Neural cell (in vitro differentiated cells): ENCODE results near the gene ITGA5. TPM values are rescaled to one million over a fixed set of nuclear protein-coding genes. Genes with fewer than 3 reads are reported as not detected.

Experiments used
- H2AFZ ChIP-seq: fragments of 200-600, 300-800 bp; sonication (generic), shearing (Covaris generic); 2 replicates; pipeline ENCODE4 v1.6.0; 2014; ENCODE audit warnings: low read depth, mild to moderate bottlenecking, antibody characterized with exemption, low read length, moderate library complexity
- H3F3A ChIP-seq: fragments of 200-600 bp; shearing (Covaris generic); 2 replicates; pipeline ENCODE4 v1.6.1; 2016; ENCODE audit warnings: mild to moderate bottlenecking, moderate library complexity, mixed read lengths, antibody characterized with exemption, low read length; ENCODE audit not compliant: insufficient read depth, poor library complexity, severe bottlenecking
- H3K27ac ChIP-seq: fragments of 200-600, 300-800 bp; sonication (generic), shearing (Covaris generic); 2 replicates; pipeline ENCODE4 v1.5.1; 2014; ENCODE audit warnings: mild to moderate bottlenecking, low read length, moderate library complexity
- H3K27me3 ChIP-seq: fragments of 300-800, 200-600 bp; sonication (generic), shearing (Covaris generic); 2 replicates; pipeline ENCODE4 v1.6.0; 2014; ENCODE audit warnings: mild to moderate bottlenecking, low read depth, low read length, moderate library complexity; ENCODE audit not compliant: insufficient read depth
- H3K36me3 ChIP-seq: fragments of 300-800, 200-600 bp; sonication (generic), shearing (Covaris generic); 2 replicates; pipeline ENCODE4 v1.5.1; 2014; ENCODE audit warnings: mild to moderate bottlenecking, antibody characterized with exemption, low read length, moderate library complexity; ENCODE audit not compliant: insufficient read depth
- H3K4me2 ChIP-seq: fragments of 300-800, 200-600 bp; sonication (generic), shearing (Covaris generic); 2 replicates; pipeline ENCODE4 v1.6.0; 2014; ENCODE audit warnings: mild to moderate bottlenecking, low read length
- H3K4me3 ChIP-seq: fragments of 300-800, 200-600 bp; sonication (generic), shearing (Covaris generic); 2 replicates; pipeline ENCODE4 v1.5.1; 2014; ENCODE audit warnings: mild to moderate bottlenecking, low read length, moderate library complexity
- H3K79me2 ChIP-seq: fragments of 200-600 bp; shearing (Covaris generic); replicated peaks from 2 replicates; pipeline ENCODE4 v1.6.0; 2014; ENCODE audit warnings: mild to moderate bottlenecking, low read length, moderate library complexity; ENCODE audit not compliant: insufficient read depth
- H3K9ac ChIP-seq: fragments of 300-800, 200-600 bp; sonication (generic), shearing (Covaris generic); 2 replicates; pipeline ENCODE4 v1.6.1; 2016; ENCODE audit warnings: mild to moderate bottlenecking, low read length, mixed read lengths
- H3K9me2 ChIP-seq: fragments of 200-600 bp; shearing (Covaris generic); 2 replicates; pipeline ENCODE4 v1.6.1; 2016; ENCODE audit warnings: mild to moderate bottlenecking, low read length, mixed read lengths; ENCODE audit not compliant: insufficient read depth
- H3K9me3 ChIP-seq: fragments of 200-600, 300-800 bp; sonication (generic), shearing (Covaris generic); 2 replicates; pipeline ENCODE4 v1.6.1; 2016; ENCODE audit warnings: mild to moderate bottlenecking, mixed run types, low read length, moderate library complexity, mixed read lengths
- H4K20me1 ChIP-seq: fragments of 200-600 bp; shearing (Covaris generic); 2 replicates; pipeline ENCODE4 v1.6.1; 2016; ENCODE audit warnings: mild to moderate bottlenecking, mixed run types; ENCODE audit not compliant: insufficient read depth
- CTCF ChIP-seq: fragments of 450-650 bp; IDR thresholded peaks from 2 replicates; pipeline ENCODE4 v1.5.1; 2014; ENCODE audit warnings: antibody characterized with exemption, mild to moderate bottlenecking, moderate library complexity; ENCODE audit not compliant: poor library complexity, severe bottlenecking
- EP300 ChIP-seq: fragments of 450-650 bp; conservative IDR thresholded peaks from 2 replicates; pipeline ENCODE4 v1.6.1; 2014; ENCODE audit warnings: antibody characterized with exemption, mild to moderate bottlenecking, moderate library complexity; ENCODE audit not compliant: poor library complexity, severe bottlenecking
- EZH2 ChIP-seq: fragments of 200-600, 300-800 bp; shearing (Covaris generic), sonication (generic); IDR thresholded peaks from 2 replicates; pipeline ENCODE4 v1.6.1; 2014; ENCODE audit warnings: antibody characterized with exemption, low read length, borderline replicate concordance, mild to moderate bottlenecking; ENCODE audit not compliant: insufficient read depth, poor library complexity, severe bottlenecking
- MXI1 ChIP-seq: fragments of 450-650 bp; conservative IDR thresholded peaks from 2 replicates; pipeline ENCODE4 v1.6.1; 2014; ENCODE audit warnings: antibody characterized with exemption, mild to moderate bottlenecking; ENCODE audit not compliant: poor library complexity, severe bottlenecking
- POLR2AphosphoS5 ChIP-seq: IDR thresholded peaks from 2 replicates; pipeline ENCODE4 v1.6.1; 2012
- RAD21 ChIP-seq: fragments of 450-650 bp; conservative IDR thresholded peaks from 2 replicates; pipeline ENCODE4 v1.6.1; 2014; ENCODE audit warnings: antibody characterized with exemption, mild to moderate bottlenecking, moderate library complexity
- REST ChIP-seq: IDR thresholded peaks from 2 replicates; pipeline ENCODE4 v1.6.1; 2012; ENCODE audit warnings: borderline replicate concordance
- SMC3 ChIP-seq: fragments of 450-650 bp; conservative IDR thresholded peaks from 2 replicates; pipeline ENCODE4 v1.6.1; 2014; ENCODE audit warnings: antibody characterized with exemption, mild to moderate bottlenecking, moderate library complexity; ENCODE audit not compliant: poor library complexity
- TAF1 ChIP-seq: IDR thresholded peaks from 2 replicates; pipeline ENCODE4 v1.6.1; 2012; ENCODE audit warnings: low read depth
- polyA plus RNA-seq: library from polyadenylated mRNA; depleted of rRNA; stranded (reverse); fragments of >200 nt; gene quantifications from 2 replicates; pipeline ENCODE4 v1.2.3, GENCODE V29; 2014

Gene ITGA5
- polyA plus RNA-seq, 1 donor from 2014 or later: not detected

- no peak overlapping the region for H3K4me2 ChIP-seq
- H3K9me2 ChIP-seq: no peaks in the 10 kb centered on the region
- no peaks in the 10 kb centered on the region for H3K9me3 ChIP-seq
- H3K9ac ChIP-seq: no peak overlapping the region
- H3K27me3 ChIP-seq: no peaks in the 10 kb centered on the region
- no peak overlapping the region for H2AFZ ChIP-seq
- no peak overlapping the region for H3K27ac ChIP-seq
- TF ChIP-seq MXI1: no peak
- no peak for TF ChIP-seq POLR2AphosphoS5
- no peak for TF ChIP-seq RAD21
- TF ChIP-seq EZH2: no peak
- TF ChIP-seq SMC3: no peak
- no peak for TF ChIP-seq CTCF
- no peak for TF ChIP-seq REST
- no peak for TF ChIP-seq TAF1
- no peaks in the 10 kb centered on the region for H4K20me1 ChIP-seq
- no peak overlapping the region for H3K4me3 ChIP-seq
- H3F3A ChIP-seq: no peaks in the 10 kb centered on the region
- H3K79me2 ChIP-seq: no peaks in the 10 kb centered on the region
- H3K36me3 ChIP-seq: no peaks in the 10 kb centered on the region
Measured at GRCh38 chr12:54430471-54431069, 11.5 kb upstream of the ITGA5 start.

- Histone ChIP-seq H4K20me1 (no peaks in the 10 kb centered on the region), H3K79me2 (no peaks in the 10 kb centered on the region), H3K4me3 (no peak overlapping the region), H3K27me3 (no peaks in the 10 kb centered on the region), H3F3A (no peaks in the 10 kb centered on the region), H3K4me2 (no peak overlapping the region), H3K9me3 (no peaks in the 10 kb centered on the region), H3K9me2 (no peaks in the 10 kb centered on the region), H2AFZ (no peak overlapping the region), H3K27ac (no peak overlapping the region), H3K9ac (no peak overlapping the region), H3K36me3 (no peaks in the 10 kb centered on the region)
- no peak for TF ChIP-seq REST
- TF ChIP-seq CTCF: no peak
- no peak for TF ChIP-seq EP300
- TF ChIP-seq EZH2: no peak
- no peak for TF ChIP-seq TAF1
- no peak for TF ChIP-seq RAD21
- no peak for TF ChIP-seq POLR2AphosphoS5
- no peak for TF ChIP-seq MXI1
- no peak for TF ChIP-seq SMC3
Measured at GRCh38 chr12:54429014-54429471, 10.0 kb upstream of the ITGA5 start.
